ENCODE results near the gene DEUP1.
"Not testable (repeated sequence)": the region's sequence is repeated elsewhere in the genome, so short reads cannot be mapped to it uniquely, and the experiment has no call there.

Gene DEUP1, protein sequence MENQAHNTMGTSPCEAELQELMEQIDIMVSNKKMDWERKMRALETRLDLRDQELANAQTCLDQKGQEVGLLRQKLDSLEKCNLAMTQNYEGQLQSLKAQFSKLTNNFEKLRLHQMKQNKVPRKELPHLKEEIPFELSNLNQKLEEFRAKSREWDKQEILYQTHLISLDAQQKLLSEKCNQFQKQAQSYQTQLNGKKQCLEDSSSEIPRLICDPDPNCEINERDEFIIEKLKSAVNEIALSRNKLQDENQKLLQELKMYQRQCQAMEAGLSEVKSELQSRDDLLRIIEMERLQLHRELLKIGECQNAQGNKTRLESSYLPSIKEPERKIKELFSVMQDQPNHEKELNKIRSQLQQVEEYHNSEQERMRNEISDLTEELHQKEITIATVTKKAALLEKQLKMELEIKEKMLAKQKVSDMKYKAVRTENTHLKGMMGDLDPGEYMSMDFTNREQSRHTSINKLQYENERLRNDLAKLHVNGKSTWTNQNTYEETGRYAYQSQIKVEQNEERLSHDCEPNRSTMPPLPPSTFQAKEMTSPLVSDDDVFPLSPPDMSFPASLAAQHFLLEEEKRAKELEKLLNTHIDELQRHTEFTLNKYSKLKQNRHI

GRCh38 chr11:93330446-93330984, at the start of gene DEUP1:
Gene DEUP1 (plus strand): TSS chr11:93330742. CDS start chr11:93332260, 1,518 bp downstream.
- Mint-ChIP-seq H3K27me3 (ENCODE audit: low read depth) (peaks cover 42% of the 10 kb centered on the region), H3K27ac (no peak within 1 kb of the TSS), H3K4me1 (ENCODE audit: low read depth) (peaks cover 2% of the 10 kb centered on the region), H3K36me3 (ENCODE audit: low read depth) (no peaks in the 10 kb centered on the region), H3K4me3 (peak within 1 kb of the TSS; percentile 58), H3K9me3 (no peaks in the 10 kb centered on the region)
- peak; percentile 8 for DNase-seq (ENCODE audit: low spot score)

GRCh38 chr11:93285430-93285829, 45.1 kb upstream of the DEUP1 start:
- no peak overlapping the region for H3K27ac Mint-ChIP-seq
- no peaks in the 10 kb centered on the region for H3K9me3 Mint-ChIP-seq
- H3K27me3 Mint-ChIP-seq (ENCODE audit: low read depth), result peaks cover 3% of the 10 kb centered on the region
- H3K4me3 Mint-ChIP-seq, result no peak overlapping the region
- DNase-seq (ENCODE audit: low spot score), result no peak
- no peaks in the 10 kb centered on the region for H3K4me1 Mint-ChIP-seq (ENCODE audit: low read depth)
- H3K36me3 Mint-ChIP-seq (ENCODE audit: low read depth), result no peaks in the 10 kb centered on the region

GRCh38 chr11:93287434-93287833, 43.1 kb upstream of the DEUP1 start:
- H3K36me3 Mint-ChIP-seq (ENCODE audit: low read depth), result no peaks in the 10 kb centered on the region
- DNase-seq (ENCODE audit: low spot score), result no peak
- no peaks in the 10 kb centered on the region for H3K9me3 Mint-ChIP-seq
- H3K4me1 Mint-ChIP-seq (ENCODE audit: low read depth), result no peaks in the 10 kb centered on the region
- H3K27ac Mint-ChIP-seq, result no peak overlapping the region
- peaks cover 3% of the 10 kb centered on the region for H3K27me3 Mint-ChIP-seq (ENCODE audit: low read depth)
- H3K4me3 Mint-ChIP-seq, result no peak overlapping the region

GRCh38 chr11:93288079-93288478, 42.5 kb upstream of the DEUP1 start:
- Mint-ChIP-seq H3K9me3 (no peaks in the 10 kb centered on the region), H3K4me1 (ENCODE audit: low read depth) (no peaks in the 10 kb centered on the region), H3K4me3 (no peak overlapping the region), H3K27me3 (ENCODE audit: low read depth) (peaks cover 3% of the 10 kb centered on the region), H3K27ac (no peak overlapping the region), H3K36me3 (ENCODE audit: low read depth) (no peaks in the 10 kb centered on the region)
- no peak for DNase-seq (ENCODE audit: low spot score)

DNA sequence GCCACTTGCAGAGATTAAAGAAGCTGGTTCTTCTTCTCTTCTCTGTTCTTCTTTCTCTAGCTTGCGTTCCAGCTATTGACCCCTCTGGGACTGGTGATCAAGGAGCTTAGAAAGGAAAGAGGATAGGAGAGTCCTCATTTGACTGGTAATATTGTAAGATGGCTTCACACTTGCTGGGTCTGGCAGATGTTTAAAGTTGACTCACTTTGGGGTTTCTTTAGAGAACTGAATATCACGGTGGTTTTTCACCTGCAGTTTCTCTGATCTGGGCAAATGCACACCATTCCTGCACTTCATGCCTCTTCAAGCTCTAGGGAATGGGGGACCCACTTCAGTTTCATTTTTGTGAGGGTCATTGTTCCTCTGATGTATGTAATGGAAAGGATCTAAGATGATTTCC, 41.8 kb upstream of the DEUP1 start:
- DNase-seq (ENCODE audit: low spot score), result no peak
- H3K36me3 Mint-ChIP-seq (ENCODE audit: low read depth), result no peaks in the 10 kb centered on the region
- no peak overlapping the region for H3K27ac Mint-ChIP-seq
- H3K27me3 Mint-ChIP-seq (ENCODE audit: low read depth), result peaks cover 3% of the 10 kb centered on the region
- no peaks in the 10 kb centered on the region for H3K9me3 Mint-ChIP-seq
- H3K4me1 Mint-ChIP-seq (ENCODE audit: low read depth), result no peaks in the 10 kb centered on the region
- H3K4me3 Mint-ChIP-seq, result no peak overlapping the region

DNA sequence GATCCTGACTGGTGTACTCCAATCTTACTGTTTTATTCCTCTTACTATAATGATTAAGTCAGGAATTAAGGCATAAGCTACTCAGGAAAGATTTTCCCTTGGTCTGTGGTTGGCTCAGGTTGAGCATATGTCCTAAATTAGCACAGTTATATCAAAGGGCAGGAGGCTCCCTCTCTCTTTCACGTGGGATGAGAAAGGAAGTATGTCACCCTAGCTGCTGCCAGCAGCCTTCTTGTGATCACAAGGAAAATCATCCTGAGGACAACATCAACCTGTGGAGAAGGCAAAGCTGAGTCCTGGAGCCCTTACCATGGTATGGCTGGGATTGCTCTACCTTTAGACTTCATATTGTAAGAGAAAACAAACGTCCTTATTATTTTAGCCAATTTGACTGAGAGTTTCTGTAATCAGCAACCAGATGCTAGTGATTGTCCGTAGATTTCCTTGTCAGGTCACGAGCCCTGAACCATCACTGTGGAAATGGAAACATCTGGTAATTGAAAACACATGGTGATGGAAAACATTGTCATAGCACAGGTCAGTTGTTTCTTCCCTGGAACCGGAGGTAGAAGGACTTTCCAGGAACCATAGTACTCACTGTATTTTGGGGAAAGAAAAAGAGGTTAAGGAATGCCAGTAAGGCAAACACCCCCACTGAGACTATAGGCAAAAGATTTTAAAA, 40.6 kb upstream of the DEUP1 start:
- Mint-ChIP-seq H3K4me3 (no peak overlapping the region), H3K27ac (no peak overlapping the region), H3K36me3 (ENCODE audit: low read depth) (no peaks in the 10 kb centered on the region), H3K9me3 (no peaks in the 10 kb centered on the region), H3K4me1 (ENCODE audit: low read depth) (no peaks in the 10 kb centered on the region), H3K27me3 (ENCODE audit: low read depth) (peaks cover 3% of the 10 kb centered on the region)
- no peak for DNase-seq (ENCODE audit: low spot score)

- H3K27ac Mint-ChIP-seq, result no peak overlapping the region
- H3K36me3 Mint-ChIP-seq (ENCODE audit: low read depth), result no peaks in the 10 kb centered on the region
- H3K27me3 Mint-ChIP-seq (ENCODE audit: low read depth), result peaks cover 5% of the 10 kb centered on the region
- no peak for DNase-seq (ENCODE audit: low spot score)
- no peaks in the 10 kb centered on the region for H3K9me3 Mint-ChIP-seq
- H3K4me3 Mint-ChIP-seq, result no peak overlapping the region
- H3K4me1 Mint-ChIP-seq (ENCODE audit: low read depth), result no peaks in the 10 kb centered on the region
These were observed 39.4 kb upstream of the DEUP1 start for GRCh38 chr11:93291110-93291509.

- peaks cover 2% of the 10 kb centered on the region for H3K27me3 Mint-ChIP-seq (ENCODE audit: low read depth)
- DNase-seq (ENCODE audit: low spot score), result no peak
- H3K27ac Mint-ChIP-seq, result no peak overlapping the region
- no peaks in the 10 kb centered on the region for H3K9me3 Mint-ChIP-seq
- no peaks in the 10 kb centered on the region for H3K4me1 Mint-ChIP-seq (ENCODE audit: low read depth)
- no peak overlapping the region for H3K4me3 Mint-ChIP-seq
- H3K36me3 Mint-ChIP-seq (ENCODE audit: low read depth), result no peaks in the 10 kb centered on the region
These were observed 38.6 kb upstream of the DEUP1 start for GRCh38 chr11:93291898-93292297.

GRCh38 chr11:93295921-93296575, 34.5 kb upstream of the DEUP1 start:
- Mint-ChIP-seq H3K4me1 (ENCODE audit: low read depth) (no peaks in the 10 kb centered on the region), H3K27me3 (ENCODE audit: low read depth) (peaks cover 2% of the 10 kb centered on the region), H3K4me3 (no peak overlapping the region), H3K9me3 (no peaks in the 10 kb centered on the region), H3K27ac (no peak overlapping the region), H3K36me3 (ENCODE audit: low read depth) (no peaks in the 10 kb centered on the region)
- no peak for DNase-seq (ENCODE audit: low spot score)

- Mint-ChIP-seq H3K27me3 (ENCODE audit: low read depth) (no peaks in the 10 kb centered on the region), H3K4me3 (no peak overlapping the region)
- no peak for DNase-seq (ENCODE audit: low spot score)
These were observed 26.9 kb upstream of the DEUP1 start for GRCh38 chr11:93303689-93304088.

GRCh38 chr11:93314399-93314798, 16.1 kb upstream of the DEUP1 start:
- not testable (repeated sequence) for H3K4me3 Mint-ChIP-seq; H3K4me1 Mint-ChIP-seq (ENCODE audit: low read depth); H3K36me3 Mint-ChIP-seq (ENCODE audit: low read depth); H3K27ac Mint-ChIP-seq; H3K27me3 Mint-ChIP-seq (ENCODE audit: low read depth); DNase-seq (ENCODE audit: low spot score)
- H3K9me3 Mint-ChIP-seq, result peaks cover 15% of the 10 kb centered on the region

More at GRCh38 chr11:93303689-93304088, 26.9 kb upstream of the DEUP1 start:
- Mint-ChIP-seq H3K4me1 (ENCODE audit: low read depth) (no peaks in the 10 kb centered on the region), H3K27ac (no peak overlapping the region), H3K9me3 (no peaks in the 10 kb centered on the region), H3K36me3 (ENCODE audit: low read depth) (no peaks in the 10 kb centered on the region)

GRCh38 chr11:93319224-93319839, 11.2 kb upstream of the DEUP1 start:
- Mint-ChIP-seq H3K36me3 (ENCODE audit: low read depth) (no peaks in the 10 kb centered on the region), H3K4me3 (no peak overlapping the region), H3K27me3 (ENCODE audit: low read depth) (no peaks in the 10 kb centered on the region), H3K27ac (no peak overlapping the region), H3K4me1 (ENCODE audit: low read depth) (no peaks in the 10 kb centered on the region), H3K9me3 (peaks cover 10% of the 10 kb centered on the region)
- no peak for DNase-seq (ENCODE audit: low spot score)

DNA sequence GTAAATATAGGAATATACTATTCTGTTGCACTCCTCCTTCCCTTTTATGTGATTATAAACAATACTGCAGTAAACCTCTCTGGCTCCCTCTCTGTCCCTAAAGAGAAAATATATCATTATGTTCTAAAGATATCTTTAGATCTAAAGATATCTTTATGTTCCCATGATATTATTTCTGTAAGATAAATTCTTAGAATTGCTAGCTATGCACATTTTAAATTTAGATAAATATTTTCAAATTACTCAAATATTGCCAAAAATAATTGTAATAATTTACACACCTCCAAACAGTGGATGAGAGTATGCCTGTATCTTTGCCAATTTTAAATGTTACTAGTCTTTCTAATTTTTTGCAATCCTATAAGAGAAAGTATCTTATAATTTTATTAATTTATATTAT, 10.3 kb upstream of the DEUP1 start:
- no peak for DNase-seq (ENCODE audit: low spot score)
- Mint-ChIP-seq H3K9me3 (peaks cover 2% of the 10 kb centered on the region), H3K4me3 (no peak overlapping the region), H3K27me3 (ENCODE audit: low read depth) (no peaks in the 10 kb centered on the region), H3K36me3 (ENCODE audit: low read depth) (no peaks in the 10 kb centered on the region), H3K4me1 (ENCODE audit: low read depth) (no peaks in the 10 kb centered on the region), H3K27ac (no peak overlapping the region)

Measured in T-helper 2 cell treated with Interferon-gamma antibody and Interleukin-4, amounts not matched to agents 5 μg/mL and 100 μg/mL, for 36 hours (primary cell).